Esophagus mucosa (tissue), 1 donor: ENCODE results near the gene NR2C1. TPM values are rescaled to one million over a fixed set of nuclear protein-coding genes. Genes with fewer than 3 reads are reported as not detected.
A peak's percentile ranks its signal among the peaks of the same experiment; 100 is the strongest.
"Not testable (repeated sequence)": the region's sequence is repeated elsewhere in the genome, so short reads cannot be mapped to it uniquely, and the experiment has no call there.

Source experiments
- ATAC-seq: fragments of 200-7000 bp; cut with Tn5 transposase; one replicate; pipeline ENCODE4 v1.9.1; 2020
- total RNA-seq: library from RNA; stranded (reverse); gene quantifications from one replicate; pipeline ENCODE4 v1.2.4, GENCODE V29; 2023
- donor health status: DM: yes; HTN: yes; CAD: no.

The NR2C1 gene
- total RNA-seq, 1 donor from 2014 or later, result 13.0 TPM

DNA sequence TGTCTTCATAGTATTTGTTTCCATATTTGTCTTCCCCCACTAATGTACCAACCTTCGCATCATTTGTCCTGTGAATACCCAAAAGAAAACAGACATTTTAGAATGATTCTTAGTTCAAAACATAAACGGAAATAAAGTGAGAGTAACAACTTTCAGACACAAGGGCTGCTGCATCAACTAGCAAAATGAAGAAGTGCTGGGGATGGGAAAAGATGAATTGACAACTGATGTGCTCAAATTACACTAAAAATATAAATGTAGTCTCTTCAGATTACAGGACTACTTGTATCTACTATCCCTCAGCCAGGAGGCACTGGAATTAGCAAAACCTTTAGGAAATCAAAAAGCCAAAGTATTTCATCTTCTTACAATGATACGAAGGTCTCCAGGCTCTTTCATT is 70.7 kb downstream of the NR2C1 start:
- no peak for ATAC-seq

DNA sequence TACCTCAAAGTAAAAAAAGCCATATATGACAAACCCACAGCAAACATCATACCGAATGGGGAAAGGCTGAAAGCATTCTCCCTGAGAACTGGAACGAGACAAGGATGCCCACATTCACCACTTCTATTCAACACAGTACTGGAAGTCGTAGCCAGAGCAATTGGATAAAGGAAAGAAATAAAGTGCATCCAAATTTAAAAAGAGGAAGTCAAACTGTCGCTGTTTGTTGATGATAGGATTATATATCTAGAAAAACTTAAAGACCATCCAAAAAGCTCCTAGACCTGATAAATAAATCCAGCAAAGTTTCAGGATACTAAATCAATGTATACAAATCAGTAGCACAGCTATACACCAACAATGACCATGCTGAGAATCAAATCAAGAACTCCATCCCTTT is 75.1 kb downstream of the NR2C1 start:
- no peak for ATAC-seq

DNA sequence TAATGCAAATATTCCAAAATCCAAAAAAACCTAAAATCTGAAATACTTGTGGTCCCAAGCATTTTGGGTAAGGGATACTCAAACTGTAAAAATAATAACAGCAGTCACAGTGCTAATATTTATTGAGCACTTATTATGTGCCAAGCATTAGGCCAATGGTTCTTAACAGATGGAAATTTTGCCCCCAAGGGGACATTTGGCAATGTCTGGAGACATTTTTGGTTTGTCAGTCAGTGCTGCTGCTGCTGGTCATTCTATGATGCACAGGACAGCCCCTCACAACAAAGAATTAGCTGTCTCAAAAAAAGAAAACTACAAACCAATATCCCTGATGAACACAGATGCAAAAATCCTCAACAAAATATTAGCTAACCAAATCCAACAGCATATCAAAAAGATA is 75.7 kb downstream of the NR2C1 start:
- ATAC-seq, result no peak

DNA sequence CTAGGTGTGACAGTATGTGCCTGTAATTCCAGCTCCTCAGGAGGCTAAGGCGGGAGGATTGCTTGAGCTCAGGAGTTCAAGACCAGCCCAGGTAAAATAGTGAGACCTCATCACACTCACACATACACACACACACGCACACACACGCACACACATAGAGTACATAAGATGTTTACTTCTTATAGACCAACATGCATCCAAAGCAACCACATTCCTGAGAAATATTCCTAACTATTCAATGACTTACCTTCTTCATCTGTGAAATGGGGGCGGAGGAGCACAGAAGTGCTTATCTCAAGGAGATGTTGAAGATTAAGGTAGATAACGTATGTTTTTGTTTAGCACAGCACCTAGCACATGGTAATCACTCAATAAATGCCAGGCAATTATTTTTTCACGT is 76.4 kb downstream of the NR2C1 start:
- no peak for ATAC-seq

DNA sequence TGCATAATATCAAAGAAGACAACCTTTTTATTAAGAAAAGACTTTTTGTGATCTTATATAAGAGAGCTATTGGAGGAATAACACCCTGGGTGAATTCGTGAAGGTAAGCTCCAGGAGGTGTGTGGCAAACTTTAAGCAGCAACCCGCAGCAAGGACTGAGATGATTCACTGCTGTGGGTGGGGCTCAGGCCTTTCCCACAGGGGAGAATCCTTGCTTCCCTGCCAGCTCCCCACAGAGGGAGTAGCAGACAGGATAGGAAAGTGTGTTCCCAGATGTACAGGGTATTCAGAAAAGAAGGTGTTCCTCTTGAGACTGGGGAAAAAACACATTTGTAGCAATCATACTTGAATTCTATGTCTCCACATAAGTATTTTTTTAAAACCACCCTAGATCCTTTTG is 79.1 kb downstream of the NR2C1 start:
- ATAC-seq, result peak; percentile 83

DNA sequence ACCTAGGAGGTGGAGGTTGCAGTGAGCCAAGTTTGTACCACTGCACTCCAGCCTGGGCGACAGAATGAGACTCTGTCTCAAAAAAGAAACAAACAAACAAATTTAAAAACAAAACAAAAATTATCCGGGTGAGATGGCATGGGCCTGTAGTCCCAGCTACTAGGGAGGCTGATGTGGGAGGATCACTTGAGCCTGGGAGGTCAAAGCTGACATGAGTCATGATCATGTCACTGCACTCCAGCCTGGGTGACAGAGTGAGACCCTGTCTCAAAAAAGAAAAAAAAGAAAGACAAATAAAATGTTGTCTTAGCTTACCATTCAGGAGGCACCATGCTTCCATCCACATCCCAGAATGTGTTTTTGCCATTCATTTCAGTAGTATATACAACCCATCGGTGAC is 79.6 kb downstream of the NR2C1 start:
- not testable (repeated sequence) for ATAC-seq

DNA sequence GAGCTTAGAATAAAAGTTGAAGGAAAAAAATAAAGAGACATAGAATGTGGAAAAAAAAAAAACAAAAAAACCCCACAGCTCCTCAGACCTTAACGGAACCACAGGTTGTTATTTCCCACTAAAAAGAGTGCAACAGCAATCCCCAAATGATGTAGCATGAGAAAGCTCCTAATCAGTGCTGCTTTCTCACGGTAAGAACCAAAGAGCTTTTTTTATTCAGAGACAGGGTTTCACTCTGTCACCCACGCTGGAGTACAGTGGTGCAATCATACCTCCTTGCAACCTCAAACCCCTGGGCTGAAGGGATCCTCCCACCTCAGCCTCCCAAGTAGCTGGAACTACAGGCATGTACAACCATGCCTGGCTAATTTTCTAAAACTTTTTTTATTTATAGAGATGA is 83.2 kb downstream of the NR2C1 start:
- no peak for ATAC-seq

DNA sequence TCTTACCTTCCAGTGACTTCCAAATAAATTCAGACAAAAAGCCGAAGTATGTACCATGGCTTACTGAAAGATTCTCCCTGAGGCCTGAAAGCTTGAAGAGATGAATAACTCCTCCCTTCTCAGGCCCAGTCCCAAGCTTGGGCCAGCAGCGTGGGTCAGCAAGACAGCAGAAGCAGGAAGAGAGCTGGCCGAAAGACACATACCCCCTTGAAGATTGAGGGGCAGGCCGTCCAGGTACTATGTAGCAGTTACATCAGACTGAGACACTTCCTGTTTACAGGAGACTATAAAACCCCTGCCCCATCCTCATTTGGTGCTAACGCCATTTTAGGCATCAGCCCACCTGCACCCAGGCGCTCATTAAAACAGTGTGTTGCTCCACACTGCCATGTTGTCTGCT is 84.9 kb downstream of the NR2C1 start:
- ATAC-seq, result no peak

DNA sequence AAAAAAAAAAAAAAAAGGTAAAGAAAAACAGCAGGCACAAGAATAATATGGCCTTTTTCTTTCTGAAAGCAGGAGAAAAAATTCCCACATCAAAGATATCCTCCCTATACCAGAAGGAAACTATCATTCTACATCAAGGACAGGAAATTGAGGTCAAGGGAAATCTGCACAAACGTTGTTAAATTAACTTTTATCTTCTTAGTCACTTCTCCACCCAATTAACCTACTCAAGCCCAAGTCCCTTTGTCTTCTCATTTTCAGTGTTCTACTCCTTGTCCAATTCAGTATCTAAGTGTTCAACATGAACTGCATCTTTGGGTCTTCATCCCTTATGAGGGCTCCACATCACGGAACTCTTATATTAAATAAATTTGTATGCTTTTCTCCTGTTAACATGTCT is 85.6 kb downstream of the NR2C1 start:
- ATAC-seq, result no peak

DNA sequence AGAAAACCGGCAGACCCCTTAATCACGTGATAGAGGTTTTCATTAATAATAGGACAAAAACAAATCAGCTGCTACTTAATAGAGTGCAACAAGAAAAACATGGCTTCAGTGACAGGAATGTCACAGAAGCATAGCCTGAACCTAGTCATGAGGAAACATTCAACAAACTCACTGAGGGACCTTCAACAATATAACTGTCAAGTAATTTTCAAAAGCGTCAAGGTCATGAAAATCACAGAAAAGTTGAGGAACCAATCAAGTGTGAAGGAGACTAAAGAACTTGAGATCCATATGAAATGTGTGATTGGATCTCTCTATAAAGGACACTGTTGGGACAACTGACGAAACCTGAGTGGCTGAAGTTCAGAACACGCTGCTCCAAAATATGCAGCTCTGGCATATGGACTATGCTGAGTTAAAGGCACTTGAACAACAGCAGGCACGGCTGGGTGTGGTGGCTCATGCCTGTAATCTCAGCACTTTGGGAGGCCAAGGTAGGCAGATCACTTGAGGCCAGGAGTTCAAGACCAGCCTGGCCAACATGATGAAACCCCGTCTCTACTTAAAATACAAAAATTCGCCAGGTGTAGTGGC is 86.2 kb downstream of the NR2C1 start:
- ATAC-seq, result no peak

DNA sequence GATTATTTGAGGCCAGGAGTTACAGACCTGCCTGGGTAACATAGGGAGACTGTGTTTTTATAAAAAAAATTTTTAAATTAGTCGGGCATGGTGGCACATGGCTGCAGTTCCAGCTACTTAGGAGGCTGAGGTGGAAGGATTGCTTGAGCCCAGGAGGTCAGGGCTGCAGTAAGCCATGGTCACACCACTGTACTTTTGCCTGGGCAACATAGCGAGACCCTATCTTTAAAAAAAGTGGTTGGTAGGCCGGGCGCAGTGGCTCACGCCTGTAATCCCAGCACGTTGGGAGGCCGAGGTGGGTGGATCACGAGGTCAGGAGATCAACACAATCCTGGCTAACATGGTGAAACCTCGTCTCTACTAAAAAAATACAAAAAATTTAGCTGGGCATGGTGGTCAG is 88.3 kb downstream of the NR2C1 start:
- not testable (repeated sequence) for ATAC-seq

DNA sequence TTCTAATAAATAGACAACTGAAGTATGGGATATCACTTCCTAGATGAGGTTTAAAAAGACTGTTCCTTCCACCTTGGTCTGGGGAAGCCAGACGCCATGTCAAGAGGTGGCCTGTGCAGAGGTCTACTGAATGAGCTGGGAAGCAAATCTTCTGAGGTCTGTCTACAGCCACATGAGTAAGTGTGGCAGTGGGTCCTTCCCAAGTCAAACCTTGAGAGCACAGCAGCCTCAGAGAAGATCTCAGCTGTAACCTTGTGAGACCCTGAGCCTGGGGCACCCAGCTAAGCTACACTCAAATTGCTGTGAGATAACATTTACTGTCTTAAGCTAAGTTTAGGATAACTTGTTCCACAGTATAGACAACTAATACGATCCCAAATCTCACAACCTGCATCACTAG is 90.1 kb downstream of the NR2C1 start:
- ATAC-seq, result no peak

DNA sequence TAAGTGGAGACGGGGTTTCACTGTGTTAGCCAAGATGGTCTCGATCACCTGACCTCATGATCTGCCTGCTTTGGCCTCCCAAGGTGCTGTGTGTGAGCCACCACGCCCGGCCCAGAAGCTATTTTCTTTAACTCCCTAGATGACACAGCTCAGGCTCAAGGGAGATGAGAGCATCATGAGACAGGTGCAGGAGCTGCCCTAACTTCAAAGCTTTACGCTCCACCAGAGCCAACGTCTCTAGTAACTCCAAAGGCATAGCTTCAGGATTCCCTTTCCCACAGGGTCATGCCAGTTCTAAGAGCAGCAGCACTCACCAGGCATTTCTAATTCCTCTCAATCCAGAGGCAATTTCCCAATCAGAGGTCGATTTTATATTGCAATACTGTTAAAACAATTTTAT is 91.0 kb downstream of the NR2C1 start:
- peak; percentile 22 for ATAC-seq

DNA sequence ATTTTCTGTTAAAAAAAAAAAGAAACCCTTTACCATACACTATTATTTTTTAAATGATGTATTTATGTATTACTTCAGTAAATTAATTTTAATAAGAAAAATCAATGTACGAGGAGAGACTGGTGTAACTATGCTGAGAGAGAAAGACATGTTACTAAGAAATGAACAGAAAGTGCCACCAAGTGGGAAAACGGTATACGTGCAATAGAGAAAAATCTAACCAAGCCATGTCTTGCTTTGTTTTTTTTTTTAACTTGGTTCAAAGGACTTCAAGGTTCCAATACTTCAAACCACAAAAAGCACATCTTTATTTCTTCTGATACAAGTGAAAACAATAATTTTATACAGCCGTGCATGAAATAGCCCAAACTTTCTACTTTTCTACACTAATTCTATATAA is 92.8 kb downstream of the NR2C1 start:
- ATAC-seq, result no peak

DNA sequence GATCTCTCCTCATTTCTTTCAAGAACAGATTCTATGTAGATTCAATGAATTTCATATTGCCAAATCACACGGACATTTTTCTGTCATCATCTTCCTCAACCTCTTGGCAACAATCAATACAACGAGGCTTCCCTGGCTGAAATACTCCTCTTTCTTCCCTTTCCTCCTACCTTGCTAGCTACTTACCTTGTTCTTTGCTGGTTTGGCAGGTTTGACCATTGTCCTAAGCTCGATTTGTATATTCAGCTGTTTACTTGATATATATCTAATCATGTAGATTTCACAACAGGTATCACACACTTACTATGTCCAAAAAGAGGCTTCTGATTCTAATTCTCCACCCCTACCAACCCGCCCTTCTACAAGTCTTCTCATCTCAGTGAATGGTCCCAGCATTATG is 93.5 kb downstream of the NR2C1 start:
- no peak for ATAC-seq

DNA sequence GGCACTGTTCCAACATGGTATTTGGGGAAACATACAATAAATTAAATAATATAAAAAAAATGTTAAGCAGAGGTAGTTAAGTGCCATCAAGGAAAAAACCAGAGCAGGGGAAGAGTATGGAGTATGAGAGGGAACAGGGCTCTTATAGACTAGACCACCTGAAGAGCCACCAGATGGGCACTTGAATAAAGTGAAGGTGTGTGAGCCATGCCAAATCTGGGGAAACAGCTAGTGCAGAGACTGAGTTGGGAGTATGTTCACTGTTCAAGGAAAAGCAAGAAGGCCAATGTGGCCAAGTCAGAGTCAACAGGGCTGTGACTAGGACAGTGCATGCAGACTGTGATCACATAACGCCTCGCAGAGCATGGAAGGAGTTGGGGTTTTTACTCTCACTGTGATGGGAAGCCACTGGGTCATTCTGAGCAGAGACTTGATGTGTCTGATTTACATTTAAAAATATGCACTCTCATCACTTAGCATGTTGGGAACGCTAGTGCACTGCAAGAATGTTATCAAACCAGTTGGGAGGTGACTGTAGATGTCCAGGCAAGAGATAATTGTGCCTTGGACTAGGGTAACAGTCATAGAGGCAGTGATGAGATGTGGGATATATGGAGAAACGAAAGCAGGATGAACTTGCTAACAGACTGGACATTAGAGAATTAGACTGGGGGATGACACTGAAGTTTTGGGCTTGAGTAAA is 95.5 kb downstream of the NR2C1 start:
- ATAC-seq, result peak; percentile 53

DNA sequence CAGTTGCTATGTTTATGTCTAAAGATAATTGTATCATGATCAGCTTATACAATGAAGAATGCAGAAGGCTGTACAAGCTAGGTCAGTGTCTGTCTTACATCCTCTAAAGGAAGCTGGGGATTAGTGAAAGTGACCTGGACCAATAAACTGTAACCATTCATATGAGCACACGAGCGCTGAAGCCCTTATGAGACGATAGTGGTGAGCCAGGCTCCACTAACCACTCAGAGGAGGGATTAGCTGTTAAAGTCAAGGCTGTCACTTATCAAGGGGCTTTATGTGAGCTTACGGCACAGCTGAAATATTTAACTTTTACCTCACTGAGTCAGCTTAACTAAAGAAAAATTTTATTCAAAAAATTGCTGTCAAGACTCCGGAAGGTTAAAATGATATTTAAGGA is 100.2 kb downstream of the NR2C1 start:
- no peak for ATAC-seq

DNA sequence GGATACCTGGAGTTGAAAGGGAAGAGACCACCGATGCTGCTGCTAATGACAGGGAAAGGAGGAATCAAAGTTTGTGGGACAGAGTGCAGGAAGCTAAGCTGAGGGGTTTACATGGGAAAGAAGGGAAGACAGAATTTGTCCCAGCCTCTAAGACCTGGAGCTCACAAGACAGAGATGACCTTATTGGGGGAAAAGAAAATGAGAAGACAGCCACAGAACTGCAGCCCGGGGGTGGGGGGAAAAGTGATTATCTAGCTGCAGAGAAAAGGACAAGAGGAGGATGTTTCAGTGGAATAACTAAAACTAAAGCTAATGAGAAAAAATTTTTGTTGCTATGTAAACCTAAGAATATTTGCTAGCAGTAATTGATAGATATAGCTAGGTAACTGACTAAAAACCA is 100.6 kb downstream of the NR2C1 start:
- ATAC-seq, result no peak

DNA sequence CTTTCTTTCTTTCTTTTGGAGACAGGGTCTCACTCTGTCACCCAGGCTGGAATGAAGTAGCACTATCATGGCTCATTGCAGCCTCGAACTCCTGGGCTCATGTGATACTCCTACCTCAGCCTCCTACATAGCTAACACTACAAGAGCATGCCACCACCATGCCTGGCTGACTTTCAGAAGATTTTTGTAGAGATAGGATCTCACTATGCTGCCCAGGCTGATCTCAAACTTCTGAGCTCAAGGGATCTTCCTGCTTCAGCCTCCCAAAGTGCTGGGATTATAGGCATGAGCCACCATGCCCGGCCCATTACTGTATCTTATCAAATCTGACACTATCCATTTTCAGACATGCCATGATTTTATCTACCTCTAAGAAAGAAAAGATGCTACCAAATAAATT is 101.5 kb downstream of the NR2C1 start:
- ATAC-seq, result no peak

DNA sequence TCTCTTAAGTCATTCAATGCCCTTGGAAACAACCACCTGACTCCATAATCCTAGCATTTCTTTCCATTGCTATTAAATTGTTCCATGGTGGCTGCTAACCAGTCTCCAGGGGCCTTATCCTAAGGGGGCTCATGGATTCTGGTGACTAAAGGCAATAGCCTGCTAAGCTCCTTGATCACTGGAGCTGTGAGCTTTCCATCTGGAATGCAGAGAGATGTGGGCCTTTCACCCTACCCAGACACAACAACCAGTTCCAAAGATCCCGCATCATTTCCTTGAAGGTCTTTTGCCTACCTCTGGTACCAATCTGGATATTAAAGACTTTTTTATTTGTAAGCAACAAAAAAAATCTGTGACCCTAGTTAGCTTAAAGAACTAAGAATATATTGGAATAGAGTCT is 102.9 kb downstream of the NR2C1 start:
- ATAC-seq, result no peak
